ENCODE results near the gene C12orf43.
A peak's percentile ranks its signal among the peaks of the same experiment; 100 is the strongest.

The C12orf43 gene

GRCh38 chr12:121030576-121031212 is 14.4 kb upstream of the C12orf43 start:
- DNase-seq: no peak

GRCh38 chr12:121026274-121027045 is 10.2 kb upstream of the C12orf43 start:
- no peak for DNase-seq

- no peak for DNase-seq
Observed at GRCh38 chr12:121025442-121026226, 9.3 kb upstream of the C12orf43 start.

- no peak for DNase-seq
Observed at GRCh38 chr12:121023799-121024198, 7.5 kb upstream of the C12orf43 start.

- DNase-seq: no peak
Observed at GRCh38 chr12:121022713-121023112, 6.4 kb upstream of the C12orf43 start.

GRCh38 chr12:121021754-121022153 is 5.5 kb upstream of the C12orf43 start:
- DNase-seq: no peak

GRCh38 chr12:121018860-121019617 is 2.8 kb upstream of the C12orf43 start:
- no peak for DNase-seq

- DNase-seq: no peak
Observed at GRCh38 chr12:121017966-121018491, 1.7 kb upstream of the C12orf43 start.

GRCh38 chr12:121013715-121014114 is 2.6 kb downstream of the C12orf43 start:
- DNase-seq: no peak

GRCh38 chr12:121011820-121012219 is 4.5 kb downstream of the C12orf43 start:
- no peak for DNase-seq

GRCh38 chr12:121010860-121011259 is 5.4 kb downstream of the C12orf43 start:
- DNase-seq: no peak

- no peak for DNase-seq
Observed at GRCh38 chr12:121009741-121010140, 6.5 kb downstream of the C12orf43 start.

- DNase-seq: no peak
Observed at GRCh38 chr12:121008347-121009098, 7.8 kb downstream of the C12orf43 start.

- DNase-seq: peak in 1 of 14 donors; percentile 2
Observed at GRCh38 chr12:121005346-121005815, 10.9 kb downstream of the C12orf43 start.

- no peak for DNase-seq
Observed at GRCh38 chr12:121004253-121004815, 12.0 kb downstream of the C12orf43 start.

- no peak for DNase-seq
Observed at GRCh38 chr12:121003650-121004049, 12.6 kb downstream of the C12orf43 start.

GRCh38 chr12:121001841-121002483 is 14.3 kb downstream of the C12orf43 start:
- DNase-seq: no peak

GRCh38 chr12:121001060-121001459 is 15.2 kb downstream of the C12orf43 start:
- no peak for DNase-seq

GRCh38 chr12:121000530-121000929 is 15.8 kb downstream of the C12orf43 start:
- no peak for DNase-seq

Measured in C1 segment of cervical spinal cord (tissue), 14 donors.